Measurements from ENCODE around the gene SFT2D3.

SFT2D3 gene, protein sequence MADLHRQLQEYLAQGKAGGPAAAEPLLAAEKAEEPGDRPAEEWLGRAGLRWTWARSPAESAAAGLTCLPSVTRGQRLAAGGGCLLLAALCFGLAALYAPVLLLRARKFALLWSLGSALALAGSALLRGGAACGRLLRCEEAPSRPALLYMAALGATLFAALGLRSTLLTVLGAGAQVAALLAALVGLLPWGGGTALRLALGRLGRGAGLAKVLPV

DNA sequence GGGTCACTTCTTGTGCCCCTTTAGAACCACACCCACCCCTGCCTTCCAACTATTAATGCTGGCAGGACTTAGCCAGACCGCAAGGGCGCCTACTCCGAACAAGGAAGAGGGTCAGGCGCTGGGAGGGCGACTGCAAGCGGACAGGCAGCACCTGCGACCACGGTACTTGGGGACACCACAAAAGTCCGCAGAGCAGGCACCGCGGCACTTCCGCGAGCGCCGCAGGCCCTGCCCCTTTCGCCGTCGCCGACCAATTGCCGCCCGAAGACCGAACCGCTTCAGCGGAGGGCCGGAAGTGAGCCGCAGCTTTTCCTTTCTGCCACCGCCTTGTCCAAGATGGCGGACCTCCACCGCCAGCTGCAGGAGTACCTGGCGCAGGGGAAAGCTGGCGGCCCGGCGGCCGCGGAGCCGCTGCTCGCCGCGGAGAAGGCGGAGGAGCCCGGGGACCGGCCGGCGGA lies at the start of gene SFT2D3:
Gene SFT2D3 (plus strand): TSS at position 305 of the 458 bp plus-strand sequence. CDS start 32 bp downstream, at position 337.
- peak; percentile 86 for DNase-seq (ENCODE audit: low spot score)

GRCh38 chr2:127651971-127652550 lies 49.2 kb upstream of the SFT2D3 start:
- DNase-seq (ENCODE audit: low spot score), result no peak

- DNase-seq (ENCODE audit: low spot score), result no peak
Observed at GRCh38 chr2:127652786-127653357, 48.4 kb upstream of the SFT2D3 start.

GRCh38 chr2:127653421-127654083 lies 47.7 kb upstream of the SFT2D3 start:
- no peak for DNase-seq (ENCODE audit: low spot score)

GRCh38 chr2:127654084-127654837 lies 47.0 kb upstream of the SFT2D3 start:
- no peak for DNase-seq (ENCODE audit: low spot score)

GRCh38 chr2:127654838-127655175 lies 46.5 kb upstream of the SFT2D3 start:
- no peak for DNase-seq (ENCODE audit: low spot score)

GRCh38 chr2:127655209-127656073 lies 45.9 kb upstream of the SFT2D3 start:
- no peak for DNase-seq (ENCODE audit: low spot score)

- DNase-seq (ENCODE audit: low spot score), result no peak
Observed at GRCh38 chr2:127656569-127657231, 44.6 kb upstream of the SFT2D3 start.

DNA sequence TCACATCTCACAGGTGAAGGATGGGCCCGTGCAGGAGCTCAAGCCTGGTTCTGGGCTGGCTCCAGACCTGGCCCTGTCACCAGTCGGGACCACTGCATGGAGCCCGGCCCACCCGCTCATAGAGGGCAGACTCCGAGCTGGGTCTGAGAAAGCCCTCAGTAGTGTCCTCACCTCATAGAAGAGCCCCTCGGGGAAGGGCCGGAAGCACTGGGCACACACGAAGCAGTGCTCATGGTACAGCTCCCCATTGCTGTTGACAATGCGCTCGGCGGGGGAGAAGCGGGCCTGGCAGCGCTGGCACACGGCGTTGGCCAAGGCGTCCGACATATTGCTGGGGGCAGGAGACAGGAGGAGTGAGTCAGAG lies 44.1 kb upstream of the SFT2D3 start:
- no peak for DNase-seq (ENCODE audit: low spot score)

GRCh38 chr2:127658146-127658545 lies 43.2 kb upstream of the SFT2D3 start:
- no peak for DNase-seq (ENCODE audit: low spot score)

DNA sequence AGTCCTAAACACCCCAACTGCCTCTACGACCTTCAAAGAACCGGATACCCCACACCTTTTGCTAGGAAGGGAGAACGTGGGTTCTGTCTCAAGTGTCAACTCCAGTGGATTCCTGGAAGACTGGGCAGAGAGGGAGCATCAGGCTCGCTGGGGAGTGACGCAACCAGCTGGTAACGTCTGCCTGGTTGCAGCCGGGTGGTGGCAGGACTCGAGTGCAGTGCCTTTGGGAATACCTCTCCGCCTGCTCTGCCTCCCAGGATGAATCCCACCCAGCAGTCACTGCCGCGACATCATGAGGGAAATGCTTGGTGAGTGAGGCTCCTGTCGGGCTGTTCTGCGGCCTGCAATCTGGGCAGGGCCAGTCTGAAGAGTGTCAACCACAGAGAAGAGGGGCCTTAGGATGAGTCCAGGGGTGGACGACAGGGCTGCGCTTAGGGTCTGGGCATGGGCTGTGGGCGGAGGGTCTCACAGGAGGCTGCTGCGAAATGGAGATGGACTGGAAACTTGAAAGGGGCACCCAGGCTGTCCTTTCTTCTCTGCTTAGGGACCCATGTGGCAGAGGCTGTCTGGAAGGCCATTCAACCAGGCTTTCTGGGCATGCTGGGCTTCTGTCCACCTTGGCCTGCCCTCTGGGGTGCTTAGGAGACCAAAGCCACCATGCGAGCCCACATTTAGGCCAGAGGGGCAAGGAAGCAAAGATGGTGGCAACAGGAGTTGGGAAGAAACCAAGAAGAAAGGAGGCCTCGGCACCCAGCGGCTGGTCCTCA lies 42.5 kb upstream of the SFT2D3 start:
- DNase-seq (ENCODE audit: low spot score), result no peak

- peak; percentile 77 for DNase-seq (ENCODE audit: low spot score)
Observed at GRCh38 chr2:127659408-127660290, 41.6 kb upstream of the SFT2D3 start.

- DNase-seq (ENCODE audit: low spot score), result no peak
Observed at GRCh38 chr2:127660291-127660578, 41.1 kb upstream of the SFT2D3 start.

- DNase-seq (ENCODE audit: low spot score), result no peak
Observed at GRCh38 chr2:127661072-127661649, 40.1 kb upstream of the SFT2D3 start.

- peak; percentile 60 for DNase-seq (ENCODE audit: low spot score)
Observed at GRCh38 chr2:127661949-127662510, 39.3 kb upstream of the SFT2D3 start.

DNA sequence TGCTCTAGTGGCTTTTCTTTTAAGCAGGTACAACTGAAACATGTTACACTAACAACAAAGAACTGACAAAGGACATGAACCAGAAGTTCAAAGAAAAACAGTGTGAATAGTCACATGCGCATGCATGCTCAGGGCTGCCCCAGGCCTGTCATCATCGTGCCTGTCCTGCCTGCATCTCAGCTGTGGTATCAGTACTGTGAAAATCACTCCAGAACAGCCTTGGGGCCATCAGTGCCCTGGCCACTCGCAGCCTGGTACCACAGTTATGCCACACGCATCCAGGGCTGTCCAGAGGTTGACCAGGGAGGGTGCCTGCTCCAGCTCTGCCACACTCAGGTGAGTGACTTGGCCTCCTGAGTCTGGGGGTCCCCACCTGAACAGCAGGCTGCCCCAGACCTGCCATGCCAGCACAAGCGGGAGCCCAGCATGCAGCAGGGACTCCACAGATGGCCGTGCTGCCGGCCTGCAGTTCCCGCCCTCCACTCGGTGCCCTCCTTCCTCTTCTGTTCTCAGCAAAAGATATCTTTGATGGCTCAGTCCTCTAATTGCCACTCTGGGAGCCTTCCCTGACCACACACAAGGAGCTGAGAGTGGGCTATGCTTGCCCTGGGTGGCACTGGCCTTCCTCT lies 38.2 kb upstream of the SFT2D3 start:
- no peak for DNase-seq (ENCODE audit: low spot score)

DNA sequence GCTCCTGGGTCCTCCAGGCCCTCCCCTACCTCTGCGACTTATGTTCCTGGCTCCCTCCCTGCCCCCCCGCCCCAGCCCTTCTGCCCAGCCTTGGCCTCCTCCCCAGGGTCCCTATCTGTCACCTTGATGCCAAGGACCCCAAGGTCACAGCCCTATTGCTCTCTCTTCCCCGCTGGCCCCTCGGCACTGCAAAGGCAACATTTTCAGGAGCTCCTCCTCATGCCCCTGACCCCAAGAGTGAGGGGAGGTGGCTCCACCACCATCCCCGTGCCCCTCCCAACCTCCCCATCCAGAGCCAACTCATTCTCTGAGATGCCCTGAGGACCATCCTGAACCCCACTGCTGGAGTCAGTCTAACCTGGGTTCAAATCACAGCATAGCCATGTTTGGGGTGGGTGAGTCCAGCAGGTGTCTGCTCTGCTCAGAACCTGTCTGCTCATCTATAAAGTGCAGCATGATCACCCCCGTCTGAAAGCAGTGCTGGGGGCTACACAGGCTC lies 37.7 kb upstream of the SFT2D3 start:
- no peak for DNase-seq (ENCODE audit: low spot score)

Data from kidney capillary endothelial cell (primary cell).